A549 (cell line): ENCODE measurements around the gene GRM7. TPM values are rescaled to one million over a fixed set of nuclear protein-coding genes. Genes with fewer than 3 reads are reported as not detected.

Experiments used
- ATAC-seq, 2 experiments: fragments of 200-7000 bp in 1 of 2; fragments of >200 bp in 1 of 2; cut with Nextera tagmentation in 1 of 2; cut with Tn5 transposase in 1 of 2; 3 replicates each; pipeline versions ENCODE4 v1.8.0 to v1.9.1; 2018 to 2020; ENCODE audit warnings: mild to moderate bottlenecking in 1 of 2, moderate library complexity in 1 of 2
- CTCF ChIA-PET: fragments of 300-600 bp; sonication (Branson Sonifier 250); formaldehyde crosslinking; extraction: SDS; loops from one replicate; lab custom pipeline; 2021; ENCODE audit warnings: antibody characterized with exemption, inconsistent platforms; lab: Yijun Ruan, JAX
- POLR2A ChIA-PET: fragments of 350-600 bp; formaldehyde crosslinking; extraction: SDS; loops from one replicate; lab custom pipeline; 2021; ENCODE audit warnings: antibody characterized with exemption, inconsistent platforms; lab: Yijun Ruan, JAX
- DNase-seq, 2 experiments: peaks; one replicate each; pipeline versions ENCODE4 v3.0.0 to v3.0.0-alpha.2; 2011 to 2016; ENCODE audit warnings: low read depth in 1 of 2, low spot score in 1 of 2
- FAIRE-seq: peaks from 2 replicates; lab custom pipeline; 2011; peaks lifted over from hg19 to GRCh38; lab: Jason Lieb, UNC
- H3K27ac ChIP-seq, 2 experiments: fragments of >200 bp; sonication (Bioruptor Twin); formaldehyde crosslinking; 3 replicates each; pipeline ENCODE4 v1.5.1; 2016 to 2017
- H3K4me1 ChIP-seq: fragments of >200 bp; sonication (Bioruptor Twin); formaldehyde crosslinking; 3 replicates; pipeline ENCODE4 v1.6.1; 2016
- H3K4me2 ChIP-seq: fragments of >200 bp; sonication (Bioruptor Twin); formaldehyde crosslinking; 3 replicates; pipeline ENCODE4 v1.6.1; 2016
- H3K4me3 ChIP-seq: fragments of >200 bp; sonication (Bioruptor Twin); formaldehyde crosslinking; 3 replicates; pipeline ENCODE4 v1.5.1; 2016
- H3K9me3 ChIP-seq: fragments of >200 bp; sonication (Bioruptor Twin); formaldehyde crosslinking; 3 replicates; pipeline ENCODE4 v1.6.1; 2016
- ATOH8 ChIP-seq: fragments of 250-450 bp; sonication (Bioruptor Pico); IDR thresholded peaks from 2 replicates; pipeline ENCODE4 v1.5.0; 2020; ENCODE audit warnings: low read depth, mild to moderate bottlenecking, moderate library complexity
- BCL3 ChIP-seq: fragments of >200 bp; sonication (Bioruptor Twin); formaldehyde crosslinking; IDR thresholded peaks from 3 replicates; pipeline ENCODE4 v1.6.1; 2016
- BHLHE40 ChIP-seq: IDR thresholded peaks from 2 replicates; pipeline ENCODE4 v1.6.1; 2012; ENCODE audit warnings: low read depth, low read length, inconsistent platforms
- CBX2 ChIP-seq: fragments of 200-600 bp; sonication (generic); IDR thresholded peaks from 2 replicates; pipeline ENCODE4 v1.6.1; 2016; ENCODE audit warnings: low read depth, mild to moderate bottlenecking, borderline replicate concordance
- CBX8 ChIP-seq: fragments of 200-600 bp; sonication (generic); IDR thresholded peaks from 2 replicates; pipeline ENCODE4 v1.6.1; 2016
- CHD2 ChIP-seq: fragments of 150-350 bp; IDR thresholded peaks from 2 replicates; pipeline ENCODE4 v1.6.1; 2014; ENCODE audit warnings: low read length; ENCODE audit not compliant: partially characterized antibody
- ESRRA ChIP-seq: fragments of 150-350 bp; IDR thresholded peaks from 2 replicates; pipeline ENCODE4 v1.6.1; 2014; ENCODE audit warnings: mild to moderate bottlenecking, low read length, borderline replicate concordance
- FOSL2 ChIP-seq, 2 experiments: fragments of 450-650 bp in 1 of 2; fragments of >200 bp in 1 of 2; sonication (Bioruptor Twin) in 1 of 2; formaldehyde crosslinking; IDR thresholded peaks; 2 replicates each; pipeline versions ENCODE4 v1.5.0 to v1.6.1; 2016 to 2020; ENCODE audit warnings: mild to moderate bottlenecking in 1 of 2, moderate library complexity in 1 of 2
- FOXS1 ChIP-seq: fragments of 250-450 bp; sonication (Bioruptor Pico); IDR thresholded peaks from 2 replicates; pipeline ENCODE4 v1.5.0; 2020; ENCODE audit warnings: mild to moderate bottlenecking, moderate library complexity
- GATA3 ChIP-seq: IDR thresholded peaks from 2 replicates; pipeline ENCODE4 v1.6.1; 2012; ENCODE audit warnings: borderline replicate concordance
- HMGXB4 ChIP-seq: fragments of 250-450 bp; sonication (Bioruptor Pico); IDR thresholded peaks from 2 replicates; pipeline ENCODE4 v1.5.0; 2021; ENCODE audit warnings: mild to moderate bottlenecking, moderate library complexity, borderline replicate concordance
- JUN ChIP-seq, 2 experiments: fragments of >200 bp; sonication (Bioruptor Twin); formaldehyde crosslinking; IDR thresholded peaks; 2 replicates in 1 of 2; 3 replicates in 1 of 2; pipeline ENCODE4 v1.6.1; 2016 to 2017
- JUNB ChIP-seq: fragments of >200 bp; sonication (Bioruptor Twin); formaldehyde crosslinking; IDR thresholded peaks from 2 replicates; pipeline ENCODE4 v1.6.1; 2016
- KDM1A ChIP-seq: fragments of 200-600 bp; sonication (generic); IDR thresholded peaks from 2 replicates; pipeline ENCODE4 v1.6.1; 2016; ENCODE audit warnings: low read depth, mild to moderate bottlenecking
- NFE2L2 ChIP-seq: fragments of 150-350 bp; conservative IDR thresholded peaks from 2 replicates; pipeline ENCODE4 v1.6.1; 2014; ENCODE audit warnings: low read length
- POLR2A ChIP-seq: IDR thresholded peaks from 2 replicates; pipeline ENCODE4 v1.6.1; 2012; ENCODE audit warnings: mild to moderate bottlenecking, low read length
- POLR2AphosphoS2 ChIP-seq: conservative IDR thresholded peaks from 2 replicates; pipeline ENCODE4 v1.6.1; 2012; ENCODE audit warnings: low read length, improper control_type of control experiment, inconsistent platforms
- REST ChIP-seq: fragments of 200-600 bp; sonication (generic); IDR thresholded peaks from 2 replicates; pipeline ENCODE4 v1.6.1; 2016; ENCODE audit warnings: antibody characterized with exemption, mild to moderate bottlenecking, moderate library complexity
- TFCP2L1 ChIP-seq: fragments of 250-450 bp; sonication (Bioruptor Pico); IDR thresholded peaks from 2 replicates; pipeline ENCODE4 v1.5.0; 2021; ENCODE audit warnings: mild to moderate bottlenecking
- ZFP36 ChIP-seq: fragments of 450-650 bp; IDR thresholded peaks from 2 replicates; pipeline ENCODE4 v1.6.1; 2014; ENCODE audit warnings: borderline replicate concordance; ENCODE audit not compliant: partially characterized antibody
- WGBS: methylation state at CpG from one replicate; pipeline ENCODE4 v1.1.6; 2017; ENCODE audit errors: missing lambda C conversion rate; 5-methylcytosine and 5-hydroxymethylcytosine counted together
- polyA plus RNA-seq, 4 experiments: library from polyadenylated mRNA; depleted of rRNA in 3 of 4; stranded (reverse); fragments of >200 nt; fragmentation: RNase III in 1 of 4; extraction: RNeasy Plus Mini Kit Qiagen cat#74134 plus additional on column Dnase treatment in 1 of 4; gene quantifications; 2 replicates in 3 of 4; 3 replicates in 1 of 4; pipeline ENCODE4 v1.2.3, GENCODE V29; 2011 to 2017
- TF ChIP-seq, protein P1 (sequence below): fragments of 150-350 bp; IDR thresholded peaks from 2 replicates; pipeline ENCODE4 v1.6.1; 2014; ENCODE audit warnings: low read depth, mild to moderate bottlenecking, low read length

Gene GRM7
- polyA plus RNA-seq, 2 of the 4 experiments (the other 2 are of a cell fraction): not detected

DNA sequence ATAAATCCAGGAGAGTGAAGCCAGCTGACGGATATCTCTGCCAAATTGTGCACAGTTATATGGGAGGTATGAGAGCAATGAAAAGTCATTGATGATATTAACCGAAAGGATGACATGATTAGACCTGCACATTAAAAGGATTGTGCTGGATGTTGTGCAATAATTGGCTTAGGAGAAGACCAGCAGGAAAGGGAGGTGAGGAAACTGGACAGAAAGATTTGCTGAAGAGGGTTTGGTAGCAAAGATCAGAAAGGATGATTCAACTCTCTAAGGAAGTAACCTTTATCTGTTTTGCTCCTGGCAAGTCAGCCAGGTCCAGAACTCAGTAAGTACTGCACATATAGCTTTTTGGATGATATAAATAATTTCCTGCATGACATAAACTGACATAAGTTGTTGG lies 704.7 kb downstream of the GRM7 start:
- ATAC-seq (no peak), FAIRE-seq (no peak), DNase-seq (no peak)
- Histone ChIP-seq H3K4me2 (no peak overlapping the region), H3K27ac (no peak overlapping the region), H3K4me1 (no peaks in the 10 kb centered on the region), H3K9me3 (no peaks in the 10 kb centered on the region), H3K4me3 (no peak overlapping the region)
- ChIA-PET CTCF (no interaction called here), POLR2A (interaction anchor here (0.6 kb wide), 1 partner anchor 53 kb away, joined by 3 read pairs; no protein-coding TSS in a partner anchor)
- TF ChIP-seq ESRRA: no peak
- TF ChIP-seq, protein P1, sequence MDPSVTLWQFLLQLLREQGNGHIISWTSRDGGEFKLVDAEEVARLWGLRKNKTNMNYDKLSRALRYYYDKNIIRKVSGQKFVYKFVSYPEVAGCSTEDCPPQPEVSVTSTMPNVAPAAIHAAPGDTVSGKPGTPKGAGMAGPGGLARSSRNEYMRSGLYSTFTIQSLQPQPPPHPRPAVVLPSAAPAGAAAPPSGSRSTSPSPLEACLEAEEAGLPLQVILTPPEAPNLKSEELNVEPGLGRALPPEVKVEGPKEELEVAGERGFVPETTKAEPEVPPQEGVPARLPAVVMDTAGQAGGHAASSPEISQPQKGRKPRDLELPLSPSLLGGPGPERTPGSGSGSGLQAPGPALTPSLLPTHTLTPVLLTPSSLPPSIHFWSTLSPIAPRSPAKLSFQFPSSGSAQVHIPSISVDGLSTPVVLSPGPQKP: no peak
- TF ChIP-seq REST: no peak
- no peak for TF ChIP-seq BCL3
- TF ChIP-seq ATOH8: no peak
- WGBS: 28% methylated on average over 2 of the region's 2 CpGs

DNA sequence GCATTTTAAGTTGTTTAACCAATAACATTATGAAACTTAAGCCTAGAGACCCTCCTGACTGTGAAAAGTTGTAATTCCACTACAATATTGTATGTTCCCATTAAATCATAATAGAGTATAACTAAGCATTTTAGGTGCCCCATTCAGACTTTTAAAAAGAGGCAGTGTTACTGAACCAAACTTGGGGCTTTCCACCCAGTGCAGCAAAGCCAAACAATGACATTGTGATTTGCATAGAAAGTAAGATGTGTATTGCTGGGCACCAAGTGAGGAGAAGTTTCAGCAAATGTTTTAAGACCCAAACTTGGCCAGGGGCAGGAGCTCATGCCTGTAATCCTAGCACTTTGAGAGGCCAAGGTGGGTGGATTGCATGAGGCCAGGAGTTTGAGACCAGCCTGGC lies 706.2 kb downstream of the GRM7 start:
- CTCF ChIA-PET: no interaction called here
- FAIRE-seq: no peak

More for the DNA sequence above, 706.2 kb downstream of the GRM7 start:
- Histone ChIP-seq H3K27ac (no peak overlapping the region), H3K9me3 (no peaks in the 10 kb centered on the region), H3K4me3 (no peak overlapping the region), H3K4me1 (no peaks in the 10 kb centered on the region), H3K4me2 (no peak overlapping the region)
- POLR2A ChIA-PET: no interaction called here
- ATAC-seq (no peak), DNase-seq (no peak)
- TF ChIP-seq KDM1A: no peak
- no peak for TF ChIP-seq FOXS1 (CRISPR knock-in tag)
- no peak for TF ChIP-seq GATA3
- TF ChIP-seq HMGXB4 (CRISPR knock-in tag): no peak
- no peak for TF ChIP-seq POLR2A
- no peak for TF ChIP-seq POLR2AphosphoS2
- no peak for TF ChIP-seq JUN (IDR thresholded peaks at IDR 0.05)
- TF ChIP-seq CBX8: no peak
- no peak for TF ChIP-seq NFE2L2
- no peak for TF ChIP-seq CHD2
- no peak for TF ChIP-seq TFCP2L1 (CRISPR knock-in tag)
- TF ChIP-seq ZFP36: no peak
- no peak for TF ChIP-seq JUNB
- TF ChIP-seq FOSL2 (IDR thresholded peaks at IDR 0.05): no peak
- no peak for TF ChIP-seq FOSL2 (CRISPR knock-in tag; IDR thresholded peaks at IDR 0.05)
- no peak for TF ChIP-seq BHLHE40
- TF ChIP-seq CBX2: no peak
